Measurements from ENCODE around the gene APLN. TPM values are rescaled to one million over a fixed set of nuclear protein-coding genes. Genes with fewer than 3 reads are reported as not detected.

APLN gene, protein sequence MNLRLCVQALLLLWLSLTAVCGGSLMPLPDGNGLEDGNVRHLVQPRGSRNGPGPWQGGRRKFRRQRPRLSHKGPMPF
- total RNA-seq, result 1 to 10 TPM; 2.4 to 2.6 TPM

DNA sequence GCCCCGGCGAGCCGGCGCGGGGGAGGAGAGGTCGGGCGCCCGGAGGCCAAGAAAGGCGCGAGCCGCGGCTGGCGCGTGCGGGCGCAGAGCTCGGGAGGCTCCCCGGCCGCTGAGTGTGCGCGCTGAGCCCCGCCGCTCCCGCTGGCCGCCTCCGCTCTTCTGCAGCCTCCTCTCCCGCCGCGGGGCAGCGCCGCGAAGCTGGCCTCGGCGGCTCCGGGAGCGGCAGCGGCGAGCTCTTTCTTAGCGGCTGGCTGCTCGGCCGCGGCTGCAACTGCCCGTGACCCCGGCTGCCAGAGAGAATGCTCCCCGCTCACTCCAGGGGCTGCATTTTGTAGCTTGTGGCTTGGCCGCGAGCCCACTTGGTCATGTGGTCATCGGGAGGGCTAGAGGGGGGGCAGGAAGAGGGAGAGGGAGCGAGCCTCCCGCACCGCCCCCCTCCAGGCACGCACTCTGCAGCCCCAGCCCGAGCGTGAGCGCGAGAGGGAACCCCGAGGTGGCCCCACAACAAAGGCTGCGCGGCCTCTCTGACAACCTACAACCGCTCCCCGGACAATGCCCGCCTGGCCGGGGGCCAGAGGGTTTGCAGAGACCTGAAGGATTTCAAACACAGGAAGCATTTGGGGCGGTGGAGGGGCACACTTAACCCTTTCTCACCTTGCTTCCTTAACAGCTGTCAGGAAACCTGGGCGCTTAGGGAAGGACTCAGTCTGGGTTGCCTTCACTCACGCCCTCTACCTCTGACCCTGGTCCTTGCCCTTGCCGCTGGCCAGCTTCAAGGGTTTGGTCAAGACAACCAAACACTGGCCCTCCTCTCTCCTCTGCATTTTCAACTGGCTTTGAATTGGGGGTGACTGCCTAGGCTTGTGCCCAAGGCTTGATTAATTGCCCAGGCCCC, at the start of gene APLN:
Gene APLN, minus strand, starts transcription at position 305 of the 895 bp plus-strand sequence. CDS start 326 bp downstream, outside the sequence.
- H3K27ac Mint-ChIP-seq, result no peak within 1 kb of the TSS
- no peaks in the 10 kb centered on the region for H3K4me1 Mint-ChIP-seq
- H3K27me3 Mint-ChIP-seq, result peaks cover 23% of the 10 kb centered on the region
- H3K4me3 Mint-ChIP-seq, result peak within 1 kb of the TSS; percentile 71
- no peaks in the 10 kb centered on the region for H3K9me3 Mint-ChIP-seq
- H3K36me3 Mint-ChIP-seq, result no peaks in the 10 kb centered on the region
- peak; percentile 26 for DNase-seq

DNA sequence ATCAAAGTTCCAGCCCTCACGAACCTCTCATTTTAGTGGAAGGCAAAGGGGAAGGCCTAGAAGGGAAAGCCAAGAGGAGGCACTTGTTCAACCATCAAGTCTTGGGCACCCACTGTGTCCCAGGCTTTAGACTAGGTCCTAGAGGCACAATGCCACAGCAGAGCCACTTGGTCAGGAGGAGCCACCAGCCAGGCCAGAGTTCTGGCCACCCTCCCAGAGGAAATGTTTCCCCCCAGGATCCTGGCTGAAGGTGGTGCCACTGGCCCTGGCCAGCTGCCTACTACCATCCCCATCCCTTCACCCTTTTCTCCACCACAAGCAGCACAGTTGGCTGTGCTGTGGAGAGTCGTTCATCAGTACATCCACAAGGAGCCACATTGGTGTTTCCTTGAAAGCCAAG, 49.7 kb upstream of the APLN start:
- peaks cover 3% of the 10 kb centered on the region for H3K9me3 Mint-ChIP-seq
- no peak overlapping the region for H3K4me3 Mint-ChIP-seq
- H3K27me3 Mint-ChIP-seq, result no peaks in the 10 kb centered on the region
- H3K27ac Mint-ChIP-seq, result no peak overlapping the region
- DNase-seq, result no peak
- H3K36me3 Mint-ChIP-seq, result no peaks in the 10 kb centered on the region
- no peaks in the 10 kb centered on the region for H3K4me1 Mint-ChIP-seq

DNA sequence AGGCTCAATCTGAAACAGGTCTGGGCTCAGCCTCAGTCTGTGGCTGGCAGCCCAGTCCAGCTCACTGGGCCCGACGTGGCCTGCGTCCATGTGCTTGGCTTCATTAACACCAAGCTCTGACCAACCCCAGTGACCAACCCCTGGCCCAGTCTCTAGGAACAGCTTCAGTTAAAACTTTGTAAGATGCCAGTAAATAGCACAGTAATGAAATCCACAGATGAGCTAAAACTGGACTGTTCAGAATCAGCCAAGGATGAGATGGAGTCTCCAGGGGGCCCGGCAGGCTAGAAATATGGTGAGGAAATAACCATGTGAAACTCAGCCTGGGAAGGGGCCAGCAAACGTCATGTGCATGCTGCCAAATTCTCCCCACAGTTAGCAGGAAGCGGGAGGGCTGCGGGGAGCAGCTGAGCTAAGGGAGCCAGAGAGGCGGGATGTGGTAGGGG, 46.9 kb upstream of the APLN start:
- Mint-ChIP-seq H3K36me3 (no peaks in the 10 kb centered on the region), H3K27ac (no peak overlapping the region), H3K27me3 (no peaks in the 10 kb centered on the region)

DNA sequence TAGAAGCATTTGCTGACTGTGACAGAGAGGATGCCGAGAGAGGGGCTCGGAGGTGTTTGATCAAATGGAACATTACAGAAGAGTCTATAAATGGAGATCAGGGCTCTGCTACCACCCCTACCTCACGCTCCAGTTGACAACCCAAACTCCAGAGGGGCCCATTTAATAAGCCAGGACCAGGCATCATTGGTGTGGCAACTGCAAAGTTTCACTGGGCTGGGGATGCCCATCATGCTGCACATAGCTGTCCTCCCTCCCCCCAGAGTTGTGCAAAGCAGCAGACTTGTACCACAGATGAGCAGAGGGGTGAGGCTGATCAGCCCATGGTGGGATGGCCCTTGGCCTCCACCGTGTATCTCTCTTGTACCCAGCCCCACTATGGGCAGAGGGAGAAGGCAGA, 45.8 kb upstream of the APLN start:
- no peak overlapping the region for H3K4me3 Mint-ChIP-seq
- H3K4me1 Mint-ChIP-seq, result no peaks in the 10 kb centered on the region

More for the DNA sequence above, 46.9 kb upstream of the APLN start:
- Mint-ChIP-seq H3K9me3 (no peaks in the 10 kb centered on the region), H3K4me1 (no peaks in the 10 kb centered on the region), H3K4me3 (no peak overlapping the region)
- DNase-seq, result no peak

DNA sequence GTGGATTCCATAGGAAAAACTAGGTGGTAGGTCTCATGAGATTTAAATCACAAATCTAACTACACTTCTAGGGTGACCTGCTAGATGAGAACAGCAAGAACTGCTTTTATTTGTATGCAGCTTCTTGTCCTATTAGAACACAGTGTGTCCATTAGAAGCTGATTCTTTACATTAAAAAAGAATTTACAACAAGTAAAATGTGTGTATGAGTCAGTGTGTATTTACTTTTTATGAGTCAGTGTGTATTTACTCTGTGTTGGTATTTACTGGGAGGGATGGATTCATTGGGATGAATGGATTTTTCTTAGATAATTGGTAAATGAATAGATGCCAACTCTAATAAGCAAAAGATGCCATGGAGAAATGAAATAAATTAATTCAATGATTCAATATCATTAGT, 43.4 kb upstream of the APLN start:
- H3K9me3 Mint-ChIP-seq, result no peaks in the 10 kb centered on the region
- no peaks in the 10 kb centered on the region for H3K27me3 Mint-ChIP-seq
- H3K4me3 Mint-ChIP-seq, result no peak overlapping the region
- DNase-seq, result no peak
- H3K36me3 Mint-ChIP-seq, result no peaks in the 10 kb centered on the region
- no peaks in the 10 kb centered on the region for H3K4me1 Mint-ChIP-seq
- H3K27ac Mint-ChIP-seq, result no peak overlapping the region

More for the DNA sequence above, 45.8 kb upstream of the APLN start:
- Mint-ChIP-seq H3K36me3 (no peaks in the 10 kb centered on the region), H3K27me3 (no peaks in the 10 kb centered on the region), H3K27ac (no peak overlapping the region), H3K9me3 (no peaks in the 10 kb centered on the region)
- DNase-seq, result no peak

DNA sequence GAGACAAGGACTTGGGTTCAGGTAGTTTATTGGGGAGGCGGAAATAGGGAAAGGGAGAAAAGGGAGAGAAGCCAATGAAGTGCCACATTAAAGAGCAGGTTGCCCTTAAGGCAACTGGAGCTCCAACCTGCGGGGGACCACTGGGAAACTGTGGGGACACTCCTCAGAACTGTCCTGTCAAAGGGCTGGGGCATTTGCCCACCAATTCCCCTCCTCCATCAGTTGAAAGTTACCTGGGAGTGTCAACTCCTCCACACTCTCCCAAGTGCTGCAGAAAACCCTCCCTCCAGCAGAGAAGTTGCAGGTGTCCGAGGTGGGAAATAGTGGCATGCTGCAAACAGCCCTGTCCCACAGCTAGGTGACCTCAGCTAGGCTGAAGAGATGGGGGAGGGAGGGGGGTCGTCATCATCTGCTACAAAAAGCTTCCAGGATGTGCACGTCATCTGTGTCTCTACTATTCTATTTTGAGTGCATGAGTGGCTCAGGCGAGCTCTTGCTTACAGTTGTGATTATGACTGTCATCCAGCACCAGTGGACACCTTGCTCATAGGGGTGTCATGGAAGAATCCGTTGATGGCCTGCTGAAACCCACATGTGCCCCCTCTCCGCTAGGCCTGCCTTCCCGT, 42.6 kb upstream of the APLN start:
- no peak for DNase-seq
- no peaks in the 10 kb centered on the region for H3K27me3 Mint-ChIP-seq
- H3K27ac Mint-ChIP-seq, result no peak overlapping the region
- H3K4me3 Mint-ChIP-seq, result no peak overlapping the region
- H3K4me1 Mint-ChIP-seq, result no peaks in the 10 kb centered on the region
- no peaks in the 10 kb centered on the region for H3K36me3 Mint-ChIP-seq
- H3K9me3 Mint-ChIP-seq, result no peaks in the 10 kb centered on the region

DNA sequence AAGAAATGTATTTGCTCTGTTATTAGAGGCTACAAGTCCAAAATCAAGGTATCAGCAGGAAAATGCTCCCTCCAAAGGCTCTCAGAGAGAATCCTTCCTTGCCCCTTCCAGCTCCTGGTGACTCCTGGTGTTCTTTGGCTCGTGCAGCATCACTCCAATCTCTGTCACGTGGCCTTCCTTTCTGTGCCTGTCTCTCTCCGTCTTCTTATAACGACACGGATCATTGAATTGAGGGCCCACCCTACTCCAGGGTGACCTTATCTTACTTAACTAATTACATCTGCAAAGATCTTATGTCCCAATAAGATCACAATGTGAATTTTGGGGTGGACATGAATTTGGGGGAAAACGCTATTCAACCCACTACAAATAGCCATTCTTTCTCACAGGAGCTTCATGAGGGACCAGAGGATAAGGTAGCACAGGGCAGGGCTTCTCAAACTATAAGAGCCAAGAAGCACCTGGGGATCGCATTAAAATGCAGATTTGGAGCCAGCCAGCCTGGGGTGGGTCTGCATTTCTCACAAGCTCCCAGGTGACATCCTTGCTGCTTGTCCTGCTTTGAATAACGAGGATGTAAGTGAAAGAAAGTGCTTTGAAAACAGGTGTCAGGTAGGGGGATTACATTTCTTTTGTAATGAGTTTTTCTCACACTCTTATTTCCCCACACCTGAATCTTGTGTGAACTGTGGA, 41.9 kb upstream of the APLN start:
- Mint-ChIP-seq H3K4me1 (no peaks in the 10 kb centered on the region), H3K27ac (no peak overlapping the region), H3K27me3 (no peaks in the 10 kb centered on the region), H3K4me3 (no peak overlapping the region), H3K36me3 (no peaks in the 10 kb centered on the region), H3K9me3 (no peaks in the 10 kb centered on the region)
- DNase-seq, result no peak

DNA sequence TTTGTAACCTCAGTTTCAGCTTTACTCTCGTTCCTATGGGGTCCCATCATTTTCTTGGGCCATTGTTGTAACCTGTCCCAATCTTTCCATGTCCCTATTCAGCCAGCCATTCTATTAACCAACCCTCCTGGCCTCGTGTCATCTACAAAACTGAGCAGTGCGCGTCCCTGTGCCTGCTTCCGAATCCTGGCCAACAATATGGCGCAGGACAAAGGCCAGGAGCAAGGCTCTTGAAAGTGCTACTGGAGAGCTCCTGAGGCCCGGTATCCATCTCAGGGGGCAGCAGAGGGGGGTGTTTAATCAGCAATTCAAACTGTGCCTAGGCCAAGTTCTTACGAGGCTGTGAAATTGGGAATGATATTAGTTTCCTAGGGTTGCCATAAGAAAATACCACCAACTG, 41.2 kb upstream of the APLN start:
- no peaks in the 10 kb centered on the region for H3K4me1 Mint-ChIP-seq
- no peak overlapping the region for H3K27ac Mint-ChIP-seq
- no peaks in the 10 kb centered on the region for H3K36me3 Mint-ChIP-seq
- no peaks in the 10 kb centered on the region for H3K27me3 Mint-ChIP-seq
- H3K9me3 Mint-ChIP-seq, result no peaks in the 10 kb centered on the region
- no peak for DNase-seq
- no peak overlapping the region for H3K4me3 Mint-ChIP-seq

DNA sequence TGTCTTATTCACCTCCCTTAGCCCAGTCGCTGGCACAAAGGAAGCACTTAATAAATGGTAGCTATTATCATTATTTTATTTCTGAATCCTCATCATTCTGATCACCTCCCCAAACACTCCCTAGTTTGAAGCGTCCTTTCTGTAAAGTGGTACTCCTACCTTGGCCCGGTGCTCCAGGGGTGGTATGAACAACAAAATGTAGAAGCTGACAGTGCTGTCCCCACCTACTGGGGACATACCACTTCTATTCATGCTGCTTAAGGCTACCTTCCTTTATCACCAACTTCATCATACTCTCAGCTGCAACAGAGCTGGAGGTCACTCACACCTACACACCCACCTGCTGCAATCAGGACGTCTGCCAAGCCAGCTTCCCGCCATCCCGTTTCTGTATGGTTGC, 40.8 kb upstream of the APLN start:
- Mint-ChIP-seq H3K27me3 (no peaks in the 10 kb centered on the region), H3K4me1 (no peaks in the 10 kb centered on the region), H3K4me3 (no peak overlapping the region), H3K9me3 (no peaks in the 10 kb centered on the region), H3K27ac (no peak overlapping the region), H3K36me3 (no peaks in the 10 kb centered on the region)
- DNase-seq, result no peak

DNA sequence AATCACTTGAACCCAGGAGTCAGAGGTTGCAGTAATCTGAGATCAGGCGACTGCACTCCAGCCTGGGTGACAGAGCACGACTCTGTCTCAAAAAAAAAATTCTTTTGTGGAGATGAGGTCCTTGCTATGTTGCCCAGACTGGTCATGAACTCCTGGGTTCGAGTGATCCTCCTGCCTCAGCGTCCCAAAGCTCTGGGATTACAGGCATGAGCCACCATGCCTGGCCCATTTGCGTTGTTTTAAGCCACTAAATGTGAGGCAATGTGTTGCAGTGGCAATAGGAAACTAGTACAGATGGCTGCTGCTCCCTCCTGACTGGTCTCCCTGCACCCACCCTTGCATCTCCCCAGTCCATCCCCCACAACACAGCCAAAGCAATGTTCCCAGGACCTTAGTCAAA, 40.0 kb upstream of the APLN start:
- H3K4me3 Mint-ChIP-seq, result no peak overlapping the region
- H3K4me1 Mint-ChIP-seq, result no peaks in the 10 kb centered on the region
- H3K27ac Mint-ChIP-seq, result peak overlapping the region; percentile 38
- DNase-seq, result no peak
- no peaks in the 10 kb centered on the region for H3K36me3 Mint-ChIP-seq
- no peaks in the 10 kb centered on the region for H3K9me3 Mint-ChIP-seq
- H3K27me3 Mint-ChIP-seq, result no peaks in the 10 kb centered on the region

DNA sequence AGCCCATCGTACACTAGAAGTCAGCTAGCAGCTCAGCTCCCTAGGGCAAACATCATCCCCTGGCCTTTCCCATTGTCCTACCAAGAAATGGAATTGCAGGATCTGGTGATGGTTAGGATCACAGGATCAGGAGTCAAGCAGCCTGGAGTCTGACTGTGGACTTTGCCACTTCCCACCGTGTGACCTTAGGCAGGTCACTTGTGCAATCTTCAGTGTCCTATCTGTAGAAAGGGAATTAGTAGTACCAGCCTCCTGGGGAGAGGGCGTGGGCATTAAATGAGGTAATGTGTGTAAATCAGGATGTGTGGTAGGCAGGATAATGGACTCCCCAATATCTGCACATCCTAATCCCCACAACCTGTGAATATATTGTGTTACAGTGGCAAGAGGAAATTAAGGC, 38.6 kb upstream of the APLN start:
- Mint-ChIP-seq H3K9me3 (no peaks in the 10 kb centered on the region), H3K27me3 (no peaks in the 10 kb centered on the region), H3K4me1 (no peaks in the 10 kb centered on the region), H3K27ac (no peak overlapping the region), H3K4me3 (no peak overlapping the region), H3K36me3 (no peaks in the 10 kb centered on the region)
- DNase-seq, result no peak

DNA sequence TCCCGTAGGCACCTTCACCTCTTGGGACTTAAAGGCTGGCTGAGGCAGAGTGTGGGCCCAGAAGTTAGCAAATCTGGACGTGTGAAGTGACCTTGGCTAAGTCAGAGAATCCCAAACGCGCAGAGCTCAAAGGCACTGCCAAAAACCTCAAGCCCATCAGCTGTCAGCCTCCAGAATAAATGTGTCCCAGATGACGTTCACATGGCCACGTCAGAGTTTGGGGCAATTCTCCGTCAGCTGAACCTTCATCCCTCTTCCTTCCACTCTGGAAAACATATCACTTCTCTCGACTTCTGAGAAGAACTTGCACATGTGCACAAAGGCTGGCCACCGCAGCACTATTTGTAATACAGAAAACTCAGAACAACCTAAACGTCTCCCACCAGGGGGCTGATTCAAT, 35.7 kb upstream of the APLN start:
- Mint-ChIP-seq H3K9me3 (no peaks in the 10 kb centered on the region), H3K4me3 (no peak overlapping the region), H3K4me1 (no peaks in the 10 kb centered on the region), H3K27me3 (no peaks in the 10 kb centered on the region), H3K36me3 (no peaks in the 10 kb centered on the region), H3K27ac (no peak overlapping the region)
- no peak for DNase-seq

DNA sequence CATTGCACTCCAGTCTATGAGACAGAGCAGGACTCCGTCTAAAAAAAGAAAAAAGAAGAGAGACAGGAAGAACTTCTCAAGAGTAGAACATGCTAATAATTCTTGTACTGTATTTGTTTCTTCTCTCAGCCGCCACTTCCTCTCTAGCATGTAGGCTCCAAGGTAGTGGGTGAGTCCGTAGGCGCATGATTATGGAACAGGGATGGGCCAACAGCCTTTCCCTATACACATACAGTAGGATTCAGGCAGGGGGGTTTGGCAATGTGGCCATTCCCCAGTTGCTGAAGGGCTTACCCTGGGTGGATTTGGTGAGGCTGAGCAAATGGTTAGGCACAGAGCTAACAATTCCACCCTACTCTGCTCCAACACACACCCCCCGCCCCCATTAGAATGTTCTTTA, 35.0 kb upstream of the APLN start:
- Mint-ChIP-seq H3K4me1 (no peaks in the 10 kb centered on the region), H3K36me3 (no peaks in the 10 kb centered on the region), H3K9me3 (no peaks in the 10 kb centered on the region), H3K27me3 (no peaks in the 10 kb centered on the region), H3K4me3 (no peak overlapping the region), H3K27ac (no peak overlapping the region)
- DNase-seq, result no peak

DNA sequence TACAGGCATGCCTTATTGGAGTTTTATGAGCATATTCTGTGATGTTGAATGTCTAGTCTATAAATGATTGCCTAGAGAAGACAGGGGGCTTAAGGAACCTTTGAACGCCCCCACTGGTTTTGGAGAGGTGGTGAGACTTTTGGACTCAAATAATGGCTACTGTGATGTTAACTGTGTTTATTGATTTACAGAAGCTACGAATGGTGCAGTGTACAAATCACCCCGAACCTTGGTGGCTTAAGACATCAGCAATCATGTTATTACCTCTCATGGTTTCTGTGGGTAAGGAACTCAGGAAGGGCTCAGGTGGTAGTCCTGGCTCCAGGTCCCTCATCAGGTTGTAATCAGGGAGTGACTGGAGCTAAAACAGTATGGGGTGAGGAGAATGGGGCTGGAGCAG, 33.3 kb upstream of the APLN start:
- H3K36me3 Mint-ChIP-seq, result no peaks in the 10 kb centered on the region
- H3K27ac Mint-ChIP-seq, result no peak overlapping the region
- no peak for DNase-seq

DNA sequence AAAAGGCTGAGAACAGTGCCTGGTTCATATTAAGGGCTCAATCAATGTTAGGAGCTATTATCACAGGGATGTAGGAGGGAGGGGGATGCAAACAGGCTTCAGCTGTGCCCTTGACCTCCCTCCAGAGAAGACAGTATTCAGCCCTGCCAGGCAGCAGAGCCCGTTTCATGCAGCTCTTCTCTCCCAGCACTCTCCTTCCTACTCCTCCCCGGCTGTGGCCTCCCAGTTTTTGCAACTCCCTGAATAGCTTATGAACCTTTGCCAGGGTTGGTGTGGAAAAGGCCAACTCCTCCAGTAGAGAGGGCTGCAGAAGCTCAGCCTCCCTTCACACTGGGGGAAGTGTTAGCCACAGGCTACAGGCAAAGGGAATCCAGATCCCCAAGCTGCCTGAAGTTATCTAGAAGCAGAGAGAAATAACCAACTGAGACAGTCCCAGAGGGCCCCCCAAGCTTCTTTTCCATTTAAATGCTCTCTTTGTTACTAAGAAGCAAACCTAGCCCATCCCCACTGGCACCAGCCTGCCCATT, 31.7 kb upstream of the APLN start:
- H3K27ac Mint-ChIP-seq, result no peak overlapping the region
- DNase-seq, result no peak
- no peaks in the 10 kb centered on the region for H3K4me1 Mint-ChIP-seq
- H3K9me3 Mint-ChIP-seq, result no peaks in the 10 kb centered on the region
- no peaks in the 10 kb centered on the region for H3K36me3 Mint-ChIP-seq
- H3K4me3 Mint-ChIP-seq, result no peak overlapping the region
- H3K27me3 Mint-ChIP-seq, result no peaks in the 10 kb centered on the region

More for the DNA sequence above, 33.3 kb upstream of the APLN start:
- H3K27me3 Mint-ChIP-seq, result no peaks in the 10 kb centered on the region
- H3K4me1 Mint-ChIP-seq, result no peaks in the 10 kb centered on the region
- H3K9me3 Mint-ChIP-seq, result no peaks in the 10 kb centered on the region
- H3K4me3 Mint-ChIP-seq, result no peak overlapping the region

All from activated naive CD8-positive, alpha-beta T cell treated with anti-CD3 and anti-CD28 coated beads for 36 hours (primary cell).